HG02938 (cell line): ENCODE measurements around the gene PAPOLG.
"Not testable (repeated sequence)": the region's sequence is repeated elsewhere in the genome, so short reads cannot be mapped to it uniquely, and the experiment has no call there.

Source experiments
- ATAC-seq: cut with Tn5 transposase; IDR thresholded peaks from one replicate; pipeline ENCODE4 v1.9.1; 2021; ENCODE audit warnings: mild to moderate bottlenecking, moderate library complexity; ENCODE audit not compliant: unreplicated experiment

Gene PAPOLG

GRCh38 chr2:60821587-60822302 lies 65.7 kb downstream of the PAPOLG start:
- ATAC-seq: no peak

- ATAC-seq: no peak
Measured at GRCh38 chr2:60822987-60823386, 66.9 kb downstream of the PAPOLG start.

- ATAC-seq: no peak
Measured at GRCh38 chr2:60823694-60824305, 67.7 kb downstream of the PAPOLG start.

- ATAC-seq: no peak
Measured at GRCh38 chr2:60825666-60826065, 69.6 kb downstream of the PAPOLG start.

GRCh38 chr2:60826111-60826510 lies 70.0 kb downstream of the PAPOLG start:
- ATAC-seq: no peak

GRCh38 chr2:60826860-60827259 lies 70.8 kb downstream of the PAPOLG start:
- not testable (repeated sequence) for ATAC-seq

- no peak for ATAC-seq
Measured at GRCh38 chr2:60827369-60827768, 71.3 kb downstream of the PAPOLG start.

- ATAC-seq: no peak
Measured at GRCh38 chr2:60830991-60831390, 74.9 kb downstream of the PAPOLG start.

GRCh38 chr2:60831921-60832320 lies 75.9 kb downstream of the PAPOLG start:
- no peak for ATAC-seq

- no peak for ATAC-seq
Measured at GRCh38 chr2:60832621-60833020, 76.6 kb downstream of the PAPOLG start.

- ATAC-seq: no peak
Measured at GRCh38 chr2:60834270-60834717, 78.2 kb downstream of the PAPOLG start.

- no peak for ATAC-seq
Measured at GRCh38 chr2:60836491-60836890, 80.4 kb downstream of the PAPOLG start.

- ATAC-seq: peak; percentile 21
Measured at GRCh38 chr2:60837123-60837522, 81.1 kb downstream of the PAPOLG start.

- no peak for ATAC-seq
Measured at GRCh38 chr2:60838481-60838880, 82.4 kb downstream of the PAPOLG start.

GRCh38 chr2:60839126-60839813 lies 83.2 kb downstream of the PAPOLG start:
- ATAC-seq: peak; percentile 53

GRCh38 chr2:60840880-60841279 lies 84.8 kb downstream of the PAPOLG start:
- peak; percentile 39 for ATAC-seq

GRCh38 chr2:60843006-60843405 lies 86.9 kb downstream of the PAPOLG start:
- ATAC-seq: no peak

GRCh38 chr2:60844105-60844504 lies 88.0 kb downstream of the PAPOLG start:
- no peak for ATAC-seq

GRCh38 chr2:60847854-60848253 lies 91.8 kb downstream of the PAPOLG start:
- ATAC-seq: no peak
